ENCODE measurements around the gene RASSF8. TPM values are rescaled to one million over a fixed set of nuclear protein-coding genes. Genes with fewer than 3 reads are reported as not detected.

Gene RASSF8
- total RNA-seq, 1 experiment from 2014 or later = 9.2 TPM

DNA sequence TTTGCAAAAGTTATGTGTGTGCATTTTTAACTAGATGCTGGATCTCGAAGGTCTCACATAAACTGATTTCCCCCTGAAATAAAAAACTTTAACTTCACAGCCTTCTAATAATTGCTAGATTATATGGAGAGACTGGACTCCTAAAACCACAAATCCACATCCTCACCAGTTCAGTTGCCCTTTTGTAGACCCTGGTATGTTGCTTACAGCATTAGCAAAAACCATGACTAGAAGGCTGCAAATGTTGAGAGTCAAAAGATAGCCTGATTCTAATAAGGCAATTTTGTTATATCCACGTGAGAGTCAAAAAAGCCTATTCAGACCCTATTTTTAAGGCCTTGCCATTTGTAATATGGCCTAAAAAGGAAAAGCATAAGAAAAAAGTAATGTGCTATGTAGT lies 37.4 kb downstream of the RASSF8 start:
- ChIA-PET CTCF (no interaction called here), RAD21 (ENCODE audit: low non-redundant PET in 1 of 2, low total read pairs in 2 of 2, uncharacterized antibody in 2 of 2, unreplicated experiment in 2 of 2) (no interaction called here), POLR2A (no interaction called here)
- Histone ChIP-seq H3K27me3 (ENCODE audit: insufficient read depth, low read length) (no peaks in the 10 kb centered on the region), H3K9me3 (ENCODE audit: control insufficient read depth in 1 of 2, insufficient read depth in 1 of 2, low read depth in 1 of 2, low read length in 2 of 2) (no peaks in the 10 kb centered on the region), H3K36me3 (ENCODE audit: control insufficient read depth in 1 of 2, insufficient read depth in 2 of 2, low read length in 2 of 2) (no peaks in the 10 kb centered on the region), H3K79me2 (ENCODE audit: insufficient read depth, low read length) (no peaks in the 10 kb centered on the region), H3K4me1 (ENCODE audit: control insufficient read depth in 1 of 2, insufficient read depth in 2 of 2, low read length in 2 of 2) (peaks cover 11 to 13% of the 10 kb centered on the region in 2 experiments), H2AFZ (ENCODE audit: low read depth, low read length, poor library complexity, severe bottlenecking) (no peak overlapping the region), H4K20me1 (ENCODE audit: insufficient read depth) (no peaks in the 10 kb centered on the region), H3K9me2 (ENCODE audit: insufficient read depth) (no peaks in the 10 kb centered on the region), H3K9ac (ENCODE audit: low read length) (no peak overlapping the region), H3K4me3 (replicated peaks in 1 of 2; ENCODE audit: low read depth in 1 of 2, low read length in 2 of 2) (no peak overlapping the region), H3K4me2 (ENCODE audit: low read length) (no peak overlapping the region), H3K27ac (ENCODE audit: low read depth, low read length) (no peak overlapping the region)
- DNase-seq (ENCODE audit: low read depth, low spot score) (no peak), ATAC-seq (no peak)
- no TSS peak for BruUV-seq (replicated peaks)
- no peak for TF ChIP-seq EZH2 (IDR thresholded peaks at IDR 0.05)
- no peak for TF ChIP-seq EGR1 (IDR thresholded peaks at IDR 0.05; ENCODE audit: low read depth)
- TF ChIP-seq POLR2AphosphoS5 (IDR thresholded peaks at IDR 0.05; ENCODE audit: low read depth, low read length) = no peak
- TF ChIP-seq ZFX (IDR thresholded peaks at IDR 0.05) = no peak
- intact Hi-C loops (cut with micrococcal nuclease) = no loop called here

DNA sequence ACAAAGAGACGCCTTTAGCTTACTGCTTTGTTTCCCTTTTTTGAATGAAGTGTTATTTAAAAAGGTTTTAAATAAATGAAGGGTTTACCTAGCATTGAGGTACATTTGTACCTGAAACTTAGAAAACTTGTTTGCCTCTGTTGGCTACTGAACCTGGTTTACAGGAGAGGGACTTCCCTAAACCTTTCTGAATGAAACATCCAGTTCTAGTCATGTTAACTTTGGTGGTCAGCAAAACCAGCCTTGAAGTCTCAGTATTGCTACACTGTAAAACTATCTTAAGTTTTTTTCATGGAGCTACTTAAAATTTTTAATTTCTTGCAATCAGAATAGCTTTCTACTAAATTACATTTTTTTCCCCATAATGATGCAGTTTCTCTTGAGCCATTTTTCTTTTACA lies 38.2 kb downstream of the RASSF8 start:
- Histone ChIP-seq H3K9ac (ENCODE audit: low read length) (no peak overlapping the region), H3K27ac (ENCODE audit: low read depth, low read length) (no peak overlapping the region)
- TF ChIP-seq ELF1 (IDR thresholded peaks at IDR 0.05; ENCODE audit: borderline replicate concordance, low read depth) (no peak), CBX3 (IDR thresholded peaks at IDR 0.05; ENCODE audit: low read depth) (no peak), SP1 (IDR thresholded peaks at IDR 0.05; ENCODE audit: low read depth) (no peak), CEBPB (IDR thresholded peaks at IDR 0.05; ENCODE audit: low read depth) (no peak), EGR1 (IDR thresholded peaks at IDR 0.05; ENCODE audit: low read depth) (no peak), TCF7L2 (IDR thresholded peaks at IDR 0.05; ENCODE audit: borderline replicate concordance, extremely low read depth, insufficient read depth, insufficient read length) (no peak), FOSL1 (IDR thresholded peaks at IDR 0.05; ENCODE audit: low read depth) (no peak), POLR2AphosphoS5 (IDR thresholded peaks at IDR 0.05; ENCODE audit: low read depth, low read length) (no peak), EZH2 (IDR thresholded peaks at IDR 0.05) (no peak), ZNF274 (IDR thresholded peaks at IDR 0.05; ENCODE audit: low read depth, low read length) (no peak), SRF (IDR thresholded peaks at IDR 0.05; ENCODE audit: low read depth) (no peak), ZFX (IDR thresholded peaks at IDR 0.05) (no peak)
- TF ChIP-seq, protein P1, sequence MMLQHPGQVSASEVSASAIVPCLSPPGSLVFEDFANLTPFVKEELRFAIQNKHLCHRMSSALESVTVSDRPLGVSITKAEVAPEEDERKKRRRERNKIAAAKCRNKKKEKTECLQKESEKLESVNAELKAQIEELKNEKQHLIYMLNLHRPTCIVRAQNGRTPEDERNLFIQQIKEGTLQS (IDR thresholded peaks at IDR 0.05) = no peak
- TF ChIP-seq, protein P2, sequence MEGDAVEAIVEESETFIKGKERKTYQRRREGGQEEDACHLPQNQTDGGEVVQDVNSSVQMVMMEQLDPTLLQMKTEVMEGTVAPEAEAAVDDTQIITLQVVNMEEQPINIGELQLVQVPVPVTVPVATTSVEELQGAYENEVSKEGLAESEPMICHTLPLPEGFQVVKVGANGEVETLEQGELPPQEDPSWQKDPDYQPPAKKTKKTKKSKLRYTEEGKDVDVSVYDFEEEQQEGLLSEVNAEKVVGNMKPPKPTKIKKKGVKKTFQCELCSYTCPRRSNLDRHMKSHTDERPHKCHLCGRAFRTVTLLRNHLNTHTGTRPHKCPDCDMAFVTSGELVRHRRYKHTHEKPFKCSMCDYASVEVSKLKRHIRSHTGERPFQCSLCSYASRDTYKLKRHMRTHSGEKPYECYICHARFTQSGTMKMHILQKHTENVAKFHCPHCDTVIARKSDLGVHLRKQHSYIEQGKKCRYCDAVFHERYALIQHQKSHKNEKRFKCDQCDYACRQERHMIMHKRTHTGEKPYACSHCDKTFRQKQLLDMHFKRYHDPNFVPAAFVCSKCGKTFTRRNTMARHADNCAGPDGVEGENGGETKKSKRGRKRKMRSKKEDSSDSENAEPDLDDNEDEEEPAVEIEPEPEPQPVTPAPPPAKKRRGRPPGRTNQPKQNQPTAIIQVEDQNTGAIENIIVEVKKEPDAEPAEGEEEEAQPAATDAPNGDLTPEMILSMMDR (IDR thresholded peaks at IDR 0.05 in 2 of 3, conservative IDR thresholded peaks at IDR 0.05 in 1 of 3; ENCODE audit: borderline replicate concordance in 1 of 3, insufficient read depth in 1 of 3, low read depth in 2 of 3, low read length in 2 of 3) = no peak
- TF ChIP-seq, protein P3, sequence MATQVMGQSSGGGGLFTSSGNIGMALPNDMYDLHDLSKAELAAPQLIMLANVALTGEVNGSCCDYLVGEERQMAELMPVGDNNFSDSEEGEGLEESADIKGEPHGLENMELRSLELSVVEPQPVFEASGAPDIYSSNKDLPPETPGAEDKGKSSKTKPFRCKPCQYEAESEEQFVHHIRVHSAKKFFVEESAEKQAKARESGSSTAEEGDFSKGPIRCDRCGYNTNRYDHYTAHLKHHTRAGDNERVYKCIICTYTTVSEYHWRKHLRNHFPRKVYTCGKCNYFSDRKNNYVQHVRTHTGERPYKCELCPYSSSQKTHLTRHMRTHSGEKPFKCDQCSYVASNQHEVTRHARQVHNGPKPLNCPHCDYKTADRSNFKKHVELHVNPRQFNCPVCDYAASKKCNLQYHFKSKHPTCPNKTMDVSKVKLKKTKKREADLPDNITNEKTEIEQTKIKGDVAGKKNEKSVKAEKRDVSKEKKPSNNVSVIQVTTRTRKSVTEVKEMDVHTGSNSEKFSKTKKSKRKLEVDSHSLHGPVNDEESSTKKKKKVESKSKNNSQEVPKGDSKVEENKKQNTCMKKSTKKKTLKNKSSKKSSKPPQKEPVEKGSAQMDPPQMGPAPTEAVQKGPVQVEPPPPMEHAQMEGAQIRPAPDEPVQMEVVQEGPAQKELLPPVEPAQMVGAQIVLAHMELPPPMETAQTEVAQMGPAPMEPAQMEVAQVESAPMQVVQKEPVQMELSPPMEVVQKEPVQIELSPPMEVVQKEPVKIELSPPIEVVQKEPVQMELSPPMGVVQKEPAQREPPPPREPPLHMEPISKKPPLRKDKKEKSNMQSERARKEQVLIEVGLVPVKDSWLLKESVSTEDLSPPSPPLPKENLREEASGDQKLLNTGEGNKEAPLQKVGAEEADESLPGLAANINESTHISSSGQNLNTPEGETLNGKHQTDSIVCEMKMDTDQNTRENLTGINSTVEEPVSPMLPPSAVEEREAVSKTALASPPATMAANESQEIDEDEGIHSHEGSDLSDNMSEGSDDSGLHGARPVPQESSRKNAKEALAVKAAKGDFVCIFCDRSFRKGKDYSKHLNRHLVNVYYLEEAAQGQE (IDR thresholded peaks at IDR 0.05; ENCODE audit: low read depth) = no peak
- TF ChIP-seq, protein P4, sequence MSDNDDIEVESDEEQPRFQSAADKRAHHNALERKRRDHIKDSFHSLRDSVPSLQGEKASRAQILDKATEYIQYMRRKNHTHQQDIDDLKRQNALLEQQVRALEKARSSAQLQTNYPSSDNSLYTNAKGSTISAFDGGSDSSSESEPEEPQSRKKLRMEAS (IDR thresholded peaks at IDR 0.05) = no peak

More for the DNA sequence above, 38.2 kb downstream of the RASSF8 start:
- no peak overlapping the region for H3K4me3 ChIP-seq (replicated peaks in 1 of 2; ENCODE audit: low read depth in 1 of 2, low read length in 2 of 2)
- H2AFZ ChIP-seq (ENCODE audit: low read depth, low read length, poor library complexity, severe bottlenecking) = no peak overlapping the region
- H3K4me1 ChIP-seq (ENCODE audit: control insufficient read depth in 1 of 2, insufficient read depth in 2 of 2, low read length in 2 of 2) = peaks cover 11 to 13% of the 10 kb centered on the region in 2 experiments
- no peaks in the 10 kb centered on the region for H3K36me3 ChIP-seq (ENCODE audit: control insufficient read depth in 1 of 2, insufficient read depth in 2 of 2, low read length in 2 of 2)
- H3K79me2 ChIP-seq (ENCODE audit: insufficient read depth, low read length) = no peaks in the 10 kb centered on the region
- intact Hi-C loops (cut with micrococcal nuclease) = no loop called here
- ChIA-PET CTCF (no interaction called here), RAD21 (ENCODE audit: low non-redundant PET in 1 of 2, low total read pairs in 2 of 2, uncharacterized antibody in 2 of 2, unreplicated experiment in 2 of 2) (no interaction called here), POLR2A (no interaction called here)
- DNase-seq (ENCODE audit: low read depth, low spot score) (no peak), ATAC-seq (no peak)
- no peaks in the 10 kb centered on the region for H3K27me3 ChIP-seq (ENCODE audit: insufficient read depth, low read length)
- H3K9me3 ChIP-seq (ENCODE audit: control insufficient read depth in 1 of 2, insufficient read depth in 1 of 2, low read depth in 1 of 2, low read length in 2 of 2) = no peaks in the 10 kb centered on the region
- H3K4me2 ChIP-seq (ENCODE audit: low read length) = no peak overlapping the region
- H3K9me2 ChIP-seq (ENCODE audit: insufficient read depth) = no peaks in the 10 kb centered on the region
- BruUV-seq (replicated peaks) = no TSS peak
- H4K20me1 ChIP-seq (ENCODE audit: insufficient read depth) = no peaks in the 10 kb centered on the region

Data from HCT116 (cell line).